Esophagus muscularis mucosa (tissue), 4 donors: ENCODE measurements around the gene BEST2.

Experiments
- CTCF ChIP-seq, 3 experiments: fragments of 200-600 bp in 2 of 3; fragments of 450-650 bp in 1 of 3; sonication (generic) in 2 of 3; IDR thresholded peaks; one replicate each; pipeline ENCODE4 v1.5.1; 2017 to 2019; ENCODE audit warnings: antibody characterized with exemption in 3 of 3, mild to moderate bottlenecking in 2 of 3, moderate library complexity in 1 of 3
- EP300 ChIP-seq: sonication (generic); formaldehyde crosslinking; IDR thresholded peaks from one replicate; pipeline ENCODE4 v1.6.1; 2017; ENCODE audit warnings: antibody characterized with exemption
- POLR2A ChIP-seq: fragments of 450-650 bp; IDR thresholded peaks from one replicate; pipeline ENCODE4 v1.6.1; 2017; ENCODE audit warnings: antibody characterized with exemption, moderate library complexity, mild to moderate bottlenecking, low read depth

- no peak for TF ChIP-seq CTCF (IDR thresholded peaks at IDR 0.05)
- no peak for TF ChIP-seq POLR2A
- no peak for TF ChIP-seq EP300
These were observed 49.4 kb downstream of the BEST2 start for GRCh38 chr19:12800923-12801465.
